Measurements from ENCODE around the gene PPM1G.

DNA sequence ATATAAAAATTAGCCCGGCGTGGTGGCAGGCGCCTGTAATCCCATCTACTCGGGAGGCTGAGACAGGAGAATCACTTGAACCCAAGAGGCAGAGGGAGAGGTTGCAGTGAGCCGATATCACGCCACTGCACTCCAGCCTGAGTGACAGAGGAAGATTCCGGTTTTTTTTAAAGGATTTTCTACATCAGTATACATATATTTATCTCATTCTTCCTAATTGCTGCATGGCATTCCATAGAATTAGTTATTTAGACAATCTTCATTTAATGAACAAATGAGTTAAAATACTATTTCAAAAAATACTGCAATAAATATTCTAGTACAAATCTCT is 54.8 kb downstream of the PPM1G start:
- TF ChIP-seq, protein P1, sequence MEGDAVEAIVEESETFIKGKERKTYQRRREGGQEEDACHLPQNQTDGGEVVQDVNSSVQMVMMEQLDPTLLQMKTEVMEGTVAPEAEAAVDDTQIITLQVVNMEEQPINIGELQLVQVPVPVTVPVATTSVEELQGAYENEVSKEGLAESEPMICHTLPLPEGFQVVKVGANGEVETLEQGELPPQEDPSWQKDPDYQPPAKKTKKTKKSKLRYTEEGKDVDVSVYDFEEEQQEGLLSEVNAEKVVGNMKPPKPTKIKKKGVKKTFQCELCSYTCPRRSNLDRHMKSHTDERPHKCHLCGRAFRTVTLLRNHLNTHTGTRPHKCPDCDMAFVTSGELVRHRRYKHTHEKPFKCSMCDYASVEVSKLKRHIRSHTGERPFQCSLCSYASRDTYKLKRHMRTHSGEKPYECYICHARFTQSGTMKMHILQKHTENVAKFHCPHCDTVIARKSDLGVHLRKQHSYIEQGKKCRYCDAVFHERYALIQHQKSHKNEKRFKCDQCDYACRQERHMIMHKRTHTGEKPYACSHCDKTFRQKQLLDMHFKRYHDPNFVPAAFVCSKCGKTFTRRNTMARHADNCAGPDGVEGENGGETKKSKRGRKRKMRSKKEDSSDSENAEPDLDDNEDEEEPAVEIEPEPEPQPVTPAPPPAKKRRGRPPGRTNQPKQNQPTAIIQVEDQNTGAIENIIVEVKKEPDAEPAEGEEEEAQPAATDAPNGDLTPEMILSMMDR (IDR thresholded peaks at IDR 0.05), result no peak
- no peak for TF ChIP-seq POLR2A (IDR thresholded peaks at IDR 0.05)
